GM10847 (cell line): ENCODE measurements around the gene LETMD1.

ENCODE experiments used
- POLR2A ChIP-seq: IDR thresholded peaks from 2 replicates; pipeline ENCODE4 v1.6.1; 2011; ENCODE audit not compliant: insufficient read length; ENCODE audit errors: extremely low read depth

LETMD1 gene

GRCh38 chr12:51047655-51048540, at the start of gene LETMD1:
TSS of gene LETMD1 (plus strand) at chr12:51048327. CDS start at chr12:51048357, 30 bp downstream.
- TF ChIP-seq POLR2A, result peak; percentile 84

- no peak for TF ChIP-seq POLR2A
Measured at GRCh38 chr12:50999093-50999492, 49.0 kb upstream of the LETMD1 start.

- TF ChIP-seq POLR2A, result no peak
Measured at GRCh38 chr12:51000245-51000644, 47.9 kb upstream of the LETMD1 start.

- no peak for TF ChIP-seq POLR2A
Measured at GRCh38 chr12:51001799-51002198, 46.3 kb upstream of the LETMD1 start.

- no peak for TF ChIP-seq POLR2A
Measured at GRCh38 chr12:51004504-51004903, 43.6 kb upstream of the LETMD1 start.

GRCh38 chr12:51005030-51005429, 43.1 kb upstream of the LETMD1 start:
- TF ChIP-seq POLR2A, result no peak

- TF ChIP-seq POLR2A, result no peak
Measured at GRCh38 chr12:51005671-51006070, 42.5 kb upstream of the LETMD1 start.

- no peak for TF ChIP-seq POLR2A
Measured at GRCh38 chr12:51008329-51009055, 39.6 kb upstream of the LETMD1 start.

GRCh38 chr12:51009056-51009440, 39.1 kb upstream of the LETMD1 start:
- no peak for TF ChIP-seq POLR2A

GRCh38 chr12:51011955-51012354, 36.2 kb upstream of the LETMD1 start:
- TF ChIP-seq POLR2A, result no peak

GRCh38 chr12:51012570-51013236, 35.4 kb upstream of the LETMD1 start:
- no peak for TF ChIP-seq POLR2A

- TF ChIP-seq POLR2A, result no peak
Measured at GRCh38 chr12:51013441-51013840, 34.7 kb upstream of the LETMD1 start.

GRCh38 chr12:51017452-51017851, 30.7 kb upstream of the LETMD1 start:
- TF ChIP-seq POLR2A, result no peak

GRCh38 chr12:51018956-51019355, 29.2 kb upstream of the LETMD1 start:
- TF ChIP-seq POLR2A, result no peak

- no peak for TF ChIP-seq POLR2A
Measured at GRCh38 chr12:51019927-51020326, 28.2 kb upstream of the LETMD1 start.
